ENCODE data around the gene TCF3.

DNA sequence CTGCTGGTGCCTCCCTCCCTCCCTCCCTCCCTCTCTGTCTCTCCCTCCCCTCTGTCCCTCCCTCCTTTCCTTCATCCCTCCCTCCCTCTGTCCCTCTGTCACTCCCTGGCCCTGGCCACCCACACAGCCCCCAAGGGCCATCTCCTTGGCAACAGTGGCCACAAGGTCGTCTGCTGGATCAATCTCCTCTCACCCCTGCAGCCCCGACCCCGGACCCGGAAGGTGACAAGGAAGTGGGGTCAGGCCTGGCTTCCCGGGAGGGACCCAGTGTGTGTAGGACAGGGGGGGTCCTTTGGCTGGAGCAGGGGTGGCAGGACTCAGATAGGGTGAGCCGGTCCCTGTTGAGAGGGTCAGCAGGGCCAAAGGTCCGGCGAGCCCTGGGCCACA is 21.9 kb upstream of the TCF3 start:
- TF ChIP-seq CHD2 (IDR thresholded peaks at IDR 0.05; ENCODE audit: low read length) (no peak), SP2 (IDR thresholded peaks at IDR 0.05; ENCODE audit: low read length) (no peak), YY1 (IDR thresholded peaks at IDR 0.05; ENCODE audit: low read depth, low read length) (no peak), SUZ12 (IDR thresholded peaks at IDR 0.05; ENCODE audit: low read length) (no peak), JUN (IDR thresholded peaks at IDR 0.05; ENCODE audit: low read depth, low read length) (no peak), JUND (IDR thresholded peaks at IDR 0.05; ENCODE audit: low read length) (no peak), POLR2A (IDR thresholded peaks at IDR 0.05; ENCODE audit: control extremely low read depth in 1 of 2, low read depth in 2 of 2, low read length in 2 of 2) (no peak), EP300 (IDR thresholded peaks at IDR 0.05; ENCODE audit: borderline replicate concordance in 1 of 2, low read depth in 2 of 2, low read length in 2 of 2) (no peak)
- TF ChIP-seq, protein P1, sequence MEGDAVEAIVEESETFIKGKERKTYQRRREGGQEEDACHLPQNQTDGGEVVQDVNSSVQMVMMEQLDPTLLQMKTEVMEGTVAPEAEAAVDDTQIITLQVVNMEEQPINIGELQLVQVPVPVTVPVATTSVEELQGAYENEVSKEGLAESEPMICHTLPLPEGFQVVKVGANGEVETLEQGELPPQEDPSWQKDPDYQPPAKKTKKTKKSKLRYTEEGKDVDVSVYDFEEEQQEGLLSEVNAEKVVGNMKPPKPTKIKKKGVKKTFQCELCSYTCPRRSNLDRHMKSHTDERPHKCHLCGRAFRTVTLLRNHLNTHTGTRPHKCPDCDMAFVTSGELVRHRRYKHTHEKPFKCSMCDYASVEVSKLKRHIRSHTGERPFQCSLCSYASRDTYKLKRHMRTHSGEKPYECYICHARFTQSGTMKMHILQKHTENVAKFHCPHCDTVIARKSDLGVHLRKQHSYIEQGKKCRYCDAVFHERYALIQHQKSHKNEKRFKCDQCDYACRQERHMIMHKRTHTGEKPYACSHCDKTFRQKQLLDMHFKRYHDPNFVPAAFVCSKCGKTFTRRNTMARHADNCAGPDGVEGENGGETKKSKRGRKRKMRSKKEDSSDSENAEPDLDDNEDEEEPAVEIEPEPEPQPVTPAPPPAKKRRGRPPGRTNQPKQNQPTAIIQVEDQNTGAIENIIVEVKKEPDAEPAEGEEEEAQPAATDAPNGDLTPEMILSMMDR (IDR thresholded peaks at IDR 0.05; ENCODE audit: control extremely low read depth in 1 of 3, insufficient read depth in 1 of 3, low read depth in 1 of 3, low read length in 3 of 3), result no peak
- TF ChIP-seq, protein P2, sequence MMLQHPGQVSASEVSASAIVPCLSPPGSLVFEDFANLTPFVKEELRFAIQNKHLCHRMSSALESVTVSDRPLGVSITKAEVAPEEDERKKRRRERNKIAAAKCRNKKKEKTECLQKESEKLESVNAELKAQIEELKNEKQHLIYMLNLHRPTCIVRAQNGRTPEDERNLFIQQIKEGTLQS (IDR thresholded peaks at IDR 0.05; ENCODE audit: insufficient read depth, low read depth, low read length), result no peak
- TF ChIP-seq, protein P3, sequence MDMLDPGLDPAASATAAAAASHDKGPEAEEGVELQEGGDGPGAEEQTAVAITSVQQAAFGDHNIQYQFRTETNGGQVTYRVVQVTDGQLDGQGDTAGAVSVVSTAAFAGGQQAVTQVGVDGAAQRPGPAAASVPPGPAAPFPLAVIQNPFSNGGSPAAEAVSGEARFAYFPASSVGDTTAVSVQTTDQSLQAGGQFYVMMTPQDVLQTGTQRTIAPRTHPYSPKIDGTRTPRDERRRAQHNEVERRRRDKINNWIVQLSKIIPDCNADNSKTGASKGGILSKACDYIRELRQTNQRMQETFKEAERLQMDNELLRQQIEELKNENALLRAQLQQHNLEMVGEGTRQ (IDR thresholded peaks at IDR 0.05; ENCODE audit: low read length), result no peak

Data from H1 (cell line).